Left kidney (tissue), 2 donors: ENCODE measurements around the gene ZMYND12. TPM values are rescaled to one million over a fixed set of nuclear protein-coding genes. Genes with fewer than 3 reads are reported as not detected.

Experiments
- DNase-seq: peaks from one replicate; pipeline ENCODE4 v3.0.0-alpha.2; 2013
- polyA plus RNA-seq: library from polyadenylated mRNA; unstranded; fragments of 120-200 nt; gene quantifications from one replicate; pipeline ENCODE4 v1.2.1, GENCODE V29; 2013; ENCODE audit not compliant: insufficient read length

Gene ZMYND12
- polyA plus RNA-seq, 1 donor = 5.1 TPM

GRCh38 chr1:42442662-42443061, 13.2 kb downstream of the ZMYND12 start:
- DNase-seq = no peak

- DNase-seq = no peak
These were observed 15.9 kb downstream of the ZMYND12 start for GRCh38 chr1:42439940-42440339.

DNA sequence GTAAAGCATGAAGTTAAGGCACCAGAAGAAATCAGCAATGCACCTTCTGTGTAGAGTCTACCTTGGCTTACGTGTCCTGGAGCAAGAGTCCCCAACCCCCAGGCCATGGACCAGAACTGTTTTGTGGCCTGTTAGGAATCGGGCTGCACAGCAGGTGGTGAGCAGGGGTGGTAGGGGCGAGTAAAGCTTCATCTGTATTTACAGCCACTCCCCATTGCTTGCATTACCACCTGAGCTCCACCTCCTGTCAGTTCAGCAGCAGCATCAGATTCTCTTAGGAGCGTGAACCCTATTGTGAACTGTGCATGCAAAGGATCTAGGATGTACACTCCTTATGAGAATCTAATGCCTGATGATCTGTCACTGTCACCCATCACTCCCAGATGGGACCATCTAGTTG, 21.5 kb downstream of the ZMYND12 start:
- DNase-seq = no peak

- no peak for DNase-seq
These were observed 22.5 kb downstream of the ZMYND12 start for GRCh38 chr1:42433369-42433768.

GRCh38 chr1:42432714-42433113, 23.1 kb downstream of the ZMYND12 start:
- no peak for DNase-seq

DNA sequence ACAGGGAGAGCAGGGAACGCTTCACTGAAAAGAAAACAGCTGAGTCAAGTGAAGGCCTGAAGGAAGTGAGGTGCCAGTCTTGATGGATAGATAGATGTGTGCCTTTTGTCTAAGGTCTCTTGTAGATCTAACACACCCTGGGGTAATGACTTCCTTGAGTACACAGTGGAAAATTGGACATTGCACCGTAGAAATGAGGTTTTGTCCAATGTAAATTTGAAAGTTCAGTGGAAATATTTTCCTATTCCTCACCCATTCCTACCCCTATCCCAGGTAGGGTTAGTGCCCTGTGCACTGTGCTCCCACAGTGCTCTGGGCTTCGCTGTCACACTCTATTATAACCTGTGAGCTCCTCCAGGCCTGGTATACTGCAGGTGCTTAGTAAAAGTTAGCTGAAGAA, 24.3 kb downstream of the ZMYND12 start:
- no peak for DNase-seq

- DNase-seq = no peak
These were observed 25.3 kb downstream of the ZMYND12 start for GRCh38 chr1:42430286-42431135.

DNA sequence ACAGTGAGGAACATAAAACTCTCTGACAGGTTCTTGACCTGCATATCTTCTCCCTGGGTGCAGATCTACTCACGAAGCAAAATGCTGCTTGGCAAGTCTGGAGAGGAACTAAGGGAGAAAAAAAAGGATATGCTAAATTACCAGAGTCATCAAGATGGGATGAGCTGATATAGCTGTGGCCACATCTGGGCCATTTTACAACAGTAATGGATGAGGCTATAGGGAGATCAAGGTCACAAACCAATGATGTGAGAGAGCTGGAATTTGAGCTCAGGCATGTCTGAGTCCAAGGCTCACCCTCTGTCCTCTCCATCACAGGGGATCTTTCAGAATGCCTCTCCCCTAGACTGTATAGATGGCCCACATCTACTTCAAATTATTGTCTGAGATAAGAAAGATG, 26.2 kb downstream of the ZMYND12 start:
- DNase-seq = no peak

- DNase-seq = no peak
These were observed 28.6 kb downstream of the ZMYND12 start for GRCh38 chr1:42427240-42427639.

GRCh38 chr1:42424201-42424600, 31.6 kb downstream of the ZMYND12 start:
- DNase-seq = no peak

GRCh38 chr1:42423681-42424080, 32.1 kb downstream of the ZMYND12 start:
- no peak for DNase-seq

GRCh38 chr1:42422737-42423136, 33.1 kb downstream of the ZMYND12 start:
- DNase-seq = no peak

- peak; percentile 87 for DNase-seq
These were observed 34.8 kb downstream of the ZMYND12 start for GRCh38 chr1:42420911-42421585.

DNA sequence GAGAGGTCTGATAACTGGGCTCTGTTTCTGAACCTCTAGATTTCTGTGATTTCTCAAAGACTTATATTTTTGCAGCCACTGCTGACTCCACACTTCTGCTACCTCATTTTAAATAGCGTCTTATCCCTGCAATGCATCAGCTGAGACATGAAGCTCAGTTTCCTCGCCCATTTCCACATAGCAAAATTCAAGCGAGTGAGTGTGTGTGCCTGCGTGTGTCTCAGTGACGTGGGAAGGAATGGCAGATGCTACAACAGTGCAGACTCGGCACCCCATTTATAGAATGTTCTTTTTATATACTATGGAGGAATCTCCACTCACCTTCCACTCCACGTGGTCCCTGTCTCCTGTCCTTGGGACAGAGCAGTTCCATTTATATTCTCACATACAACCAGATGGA, 35.7 kb downstream of the ZMYND12 start:
- no peak for DNase-seq

- no peak for DNase-seq
These were observed 36.5 kb downstream of the ZMYND12 start for GRCh38 chr1:42419126-42419821.

DNA sequence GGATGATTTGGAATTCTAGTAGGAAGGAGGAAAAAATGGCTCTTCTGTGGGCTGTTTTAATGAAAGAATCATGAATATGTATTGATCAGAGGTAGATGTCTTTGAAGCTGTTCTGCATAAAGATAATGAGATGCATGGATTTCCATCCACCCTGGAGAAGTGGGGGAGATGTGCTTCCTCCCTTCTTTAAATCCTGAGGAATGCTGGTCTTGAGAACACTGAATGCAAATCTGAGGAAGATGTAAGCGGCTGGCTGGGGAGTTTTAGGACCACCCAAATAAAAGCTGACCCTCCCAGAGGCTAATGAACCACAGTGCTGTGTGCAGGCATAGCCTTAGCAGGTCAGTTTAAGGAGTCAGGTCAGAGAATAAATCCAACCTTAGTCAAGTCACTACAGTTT, 37.3 kb downstream of the ZMYND12 start:
- no peak for DNase-seq

DNA sequence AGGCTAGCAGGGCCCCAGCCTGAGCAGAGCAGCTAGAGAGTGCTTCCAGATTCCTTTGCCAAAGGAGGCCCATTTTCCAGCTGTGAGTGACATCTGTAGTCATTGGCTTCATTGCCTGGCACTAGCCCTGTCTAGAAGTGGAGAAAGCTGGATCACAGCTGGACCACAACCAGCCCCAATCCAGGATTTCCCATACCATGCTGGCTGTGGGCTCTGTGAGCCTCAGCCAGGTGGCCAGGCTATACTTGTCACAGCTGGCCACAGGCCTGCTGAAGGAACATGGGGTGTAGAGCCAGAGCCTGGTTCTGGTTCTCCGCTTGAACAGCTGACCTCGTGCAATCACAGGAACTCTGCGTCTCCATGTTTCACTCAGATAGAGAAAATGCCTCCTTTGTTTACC, 38.7 kb downstream of the ZMYND12 start:
- no peak for DNase-seq

GRCh38 chr1:42414551-42415496, 41.0 kb downstream of the ZMYND12 start:
- no peak for DNase-seq

DNA sequence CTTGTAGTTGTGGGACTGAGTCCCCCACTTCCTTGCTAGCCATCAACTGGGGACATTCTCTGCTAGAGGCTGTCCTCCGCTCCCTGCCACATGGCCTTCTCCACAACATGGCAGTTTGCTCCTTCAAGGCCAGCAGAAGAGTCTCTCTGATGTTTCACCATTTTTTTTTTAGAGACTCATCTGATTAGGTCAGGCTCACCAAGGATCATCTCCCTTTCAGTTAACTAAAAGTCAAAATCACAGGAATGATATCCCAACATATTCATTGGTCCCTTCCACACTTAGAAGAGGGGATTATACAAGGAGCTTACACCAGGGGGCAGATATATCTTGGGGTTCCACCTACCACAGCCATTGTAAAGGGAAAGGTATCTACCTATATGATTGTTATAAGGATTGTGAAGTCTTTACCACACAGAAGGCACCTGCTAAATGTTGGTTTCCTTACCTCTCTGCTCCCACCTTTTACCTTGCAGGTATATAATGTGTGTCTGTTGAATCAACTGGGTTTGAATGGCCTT, 51.9 kb downstream of the ZMYND12 start:
- no peak for DNase-seq

DNA sequence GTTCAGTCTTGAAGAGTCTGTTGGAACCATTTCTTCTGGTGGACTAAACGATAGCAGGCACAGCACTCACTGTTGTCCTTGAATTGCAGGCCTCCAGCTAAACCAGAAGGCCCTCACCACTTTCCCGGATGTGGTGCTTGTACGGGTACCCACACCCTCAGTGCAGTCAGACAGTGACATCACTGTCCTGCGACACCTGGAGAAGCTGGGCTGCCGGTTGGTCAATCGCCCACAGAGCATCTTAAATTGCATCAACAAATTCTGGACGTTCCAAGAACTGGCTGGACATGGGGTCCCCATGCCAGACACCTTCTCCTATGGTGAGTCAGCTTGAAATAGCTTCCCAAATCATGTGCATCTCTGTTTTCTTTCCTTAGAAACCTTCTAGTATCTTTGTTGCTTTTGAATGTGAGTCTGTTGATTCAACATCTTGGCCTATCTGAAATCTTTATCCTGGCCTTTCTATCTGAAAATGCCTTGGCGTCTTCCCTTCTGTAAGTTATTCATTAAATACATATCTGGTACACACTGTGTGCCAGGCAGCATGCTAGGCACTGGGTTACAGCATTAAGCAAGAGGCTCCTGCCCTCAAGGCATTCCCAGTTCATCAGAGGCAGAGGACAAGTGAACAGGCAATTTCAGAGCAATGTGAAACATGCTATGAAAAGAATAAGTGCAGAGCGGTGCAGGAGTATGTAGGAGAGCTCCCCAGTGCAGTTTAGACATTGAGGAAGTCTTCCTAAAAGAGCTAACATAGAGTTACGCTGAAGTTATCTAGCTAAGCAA, 56.3 kb downstream of the ZMYND12 start:
- no peak for DNase-seq
